Measurements from ENCODE around the gene KLK10. TPM values are rescaled to one million over a fixed set of nuclear protein-coding genes. Genes with fewer than 3 reads are reported as not detected.
A peak's percentile ranks its signal among the peaks of the same experiment; 100 is the strongest.

The KLK10 gene
- total RNA-seq, 4 donors from 2014 or later: 45.2 to 85.3 (median 53.9) TPM

DNA sequence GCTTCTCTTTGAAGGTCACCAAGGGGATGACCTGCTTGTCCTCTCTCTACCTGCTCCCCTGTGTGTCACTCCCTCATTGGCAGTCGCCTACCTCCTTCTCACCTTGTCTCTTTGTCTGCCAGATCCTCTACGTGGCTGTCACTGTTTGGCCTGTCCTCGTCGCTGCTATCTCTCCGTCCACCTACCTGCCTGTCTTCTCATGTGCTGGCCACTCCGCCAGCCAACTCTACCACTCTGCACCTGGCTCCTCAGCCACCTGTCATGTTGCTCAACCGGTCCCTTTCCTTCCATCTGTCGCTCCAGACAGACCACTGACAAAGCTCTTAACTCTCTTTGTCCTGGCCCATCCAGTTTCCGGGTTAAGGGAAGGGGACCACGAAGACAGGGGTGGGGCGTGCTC lies 15.2 kb upstream of the KLK10 start, which contains the start of gene KLK12:
Gene KLK12 (minus strand): TSS at position 299 of the 400 bp plus-strand sequence. CDS start 381 bp downstream, outside the sequence.
- WGBS: 56% methylated on average over 11 of the region's 11 CpGs
- H3K4me1 ChIP-seq: peaks cover 5% of the 10 kb centered on the region
- peaks cover 8% of the 10 kb centered on the region for H3K27me3 ChIP-seq
- no peak within 1 kb of the TSS for H3K4me3 ChIP-seq
- TF ChIP-seq POLR2AphosphoS5 (IDR thresholded peaks at IDR 0.05) (no peak), EP300 (IDR thresholded peaks at IDR 0.05) (no peak)
- DNase-seq (ENCODE audit: low spot score in 2 of 2): no peak
- H3K36me3 ChIP-seq: no peaks in the 10 kb centered on the region
- H3K9me3 ChIP-seq: no peaks in the 10 kb centered on the region
- no peak within 1 kb of the TSS for H3K27ac ChIP-seq

DNA sequence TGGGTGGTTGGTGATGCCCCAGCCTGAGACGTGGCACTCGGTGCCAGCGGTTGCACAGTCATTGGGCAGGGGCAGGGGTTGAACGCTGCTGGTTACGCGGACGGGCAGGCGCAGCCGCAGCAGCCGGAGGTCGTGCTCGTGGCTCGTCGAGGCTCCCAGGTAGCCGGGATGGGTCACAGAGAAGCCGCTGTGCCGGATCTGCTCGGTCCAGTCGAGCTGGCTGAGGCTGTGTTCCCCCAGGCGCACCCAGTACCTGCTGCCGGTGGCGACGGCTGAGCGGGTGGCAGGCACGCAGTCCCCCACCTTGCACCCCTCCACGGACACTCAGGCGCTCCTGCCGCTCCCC lies 12.3 kb upstream of the KLK10 start:
- Histone ChIP-seq H3K4me1 (peaks cover 3% of the 10 kb centered on the region), H3K4me3 (no peak overlapping the region), H3K27me3 (peaks cover 16% of the 10 kb centered on the region), H3K9me3 (no peaks in the 10 kb centered on the region), H3K27ac (no peak overlapping the region), H3K36me3 (no peaks in the 10 kb centered on the region)
- DNase-seq (ENCODE audit: low spot score in 2 of 2): peak in 1 of 2 donors; percentile 52
- TF ChIP-seq, protein P1, sequence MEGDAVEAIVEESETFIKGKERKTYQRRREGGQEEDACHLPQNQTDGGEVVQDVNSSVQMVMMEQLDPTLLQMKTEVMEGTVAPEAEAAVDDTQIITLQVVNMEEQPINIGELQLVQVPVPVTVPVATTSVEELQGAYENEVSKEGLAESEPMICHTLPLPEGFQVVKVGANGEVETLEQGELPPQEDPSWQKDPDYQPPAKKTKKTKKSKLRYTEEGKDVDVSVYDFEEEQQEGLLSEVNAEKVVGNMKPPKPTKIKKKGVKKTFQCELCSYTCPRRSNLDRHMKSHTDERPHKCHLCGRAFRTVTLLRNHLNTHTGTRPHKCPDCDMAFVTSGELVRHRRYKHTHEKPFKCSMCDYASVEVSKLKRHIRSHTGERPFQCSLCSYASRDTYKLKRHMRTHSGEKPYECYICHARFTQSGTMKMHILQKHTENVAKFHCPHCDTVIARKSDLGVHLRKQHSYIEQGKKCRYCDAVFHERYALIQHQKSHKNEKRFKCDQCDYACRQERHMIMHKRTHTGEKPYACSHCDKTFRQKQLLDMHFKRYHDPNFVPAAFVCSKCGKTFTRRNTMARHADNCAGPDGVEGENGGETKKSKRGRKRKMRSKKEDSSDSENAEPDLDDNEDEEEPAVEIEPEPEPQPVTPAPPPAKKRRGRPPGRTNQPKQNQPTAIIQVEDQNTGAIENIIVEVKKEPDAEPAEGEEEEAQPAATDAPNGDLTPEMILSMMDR (IDR thresholded peaks at IDR 0.05): no peak
- no peak for TF ChIP-seq POLR2A (IDR thresholded peaks at IDR 0.05)
- no peak for TF ChIP-seq EP300 (IDR thresholded peaks at IDR 0.05)
- 91% methylated on average over 12 of the region's 28 CpGs for WGBS

DNA sequence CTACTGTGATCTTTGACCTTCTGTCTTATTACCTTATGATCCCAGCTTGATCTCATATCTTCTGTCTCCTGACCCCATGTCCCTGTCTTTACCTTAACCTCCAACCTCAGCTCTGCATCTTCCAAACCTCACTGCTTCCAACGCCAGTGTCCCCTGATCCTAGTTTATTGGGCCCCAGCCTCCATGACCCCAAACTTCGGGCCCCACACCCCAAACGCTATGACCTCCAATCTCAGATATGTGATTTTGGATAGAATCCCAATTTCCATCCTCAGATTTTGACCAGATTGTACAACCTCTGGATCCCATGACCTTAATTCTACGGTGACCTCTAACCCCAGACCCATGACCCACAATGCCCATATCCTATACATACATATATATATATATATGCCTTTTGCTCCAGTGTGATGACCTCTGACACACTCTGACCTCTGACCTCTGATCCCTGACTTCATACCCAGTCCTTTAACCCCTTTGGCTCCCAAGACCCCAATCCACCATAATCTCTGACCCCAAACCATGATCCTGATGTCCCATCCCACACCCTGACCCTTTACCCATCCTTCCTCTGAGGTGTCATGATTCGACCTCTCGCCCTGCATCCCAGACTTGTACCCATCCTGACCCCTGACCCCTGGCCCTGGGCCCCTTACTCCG lies 11.8 kb upstream of the KLK10 start:
- H3K27me3 ChIP-seq: peaks cover 18% of the 10 kb centered on the region
- TF ChIP-seq POLR2AphosphoS5 (IDR thresholded peaks at IDR 0.05) (no peak), POLR2A (IDR thresholded peaks at IDR 0.05) (no peak), EP300 (IDR thresholded peaks at IDR 0.05) (no peak)
- TF ChIP-seq, protein P1 (IDR thresholded peaks at IDR 0.05): no peak
- peak in 1 of 2 donors; percentile 18 for DNase-seq (ENCODE audit: low spot score in 2 of 2)
- no peak overlapping the region for H3K27ac ChIP-seq
- H3K4me1 ChIP-seq: peaks cover 3% of the 10 kb centered on the region
- no peaks in the 10 kb centered on the region for H3K9me3 ChIP-seq
- no peaks in the 10 kb centered on the region for H3K36me3 ChIP-seq
- no peak overlapping the region for H3K4me3 ChIP-seq
- 81% methylated on average over 7 of the region's 7 CpGs for WGBS

DNA sequence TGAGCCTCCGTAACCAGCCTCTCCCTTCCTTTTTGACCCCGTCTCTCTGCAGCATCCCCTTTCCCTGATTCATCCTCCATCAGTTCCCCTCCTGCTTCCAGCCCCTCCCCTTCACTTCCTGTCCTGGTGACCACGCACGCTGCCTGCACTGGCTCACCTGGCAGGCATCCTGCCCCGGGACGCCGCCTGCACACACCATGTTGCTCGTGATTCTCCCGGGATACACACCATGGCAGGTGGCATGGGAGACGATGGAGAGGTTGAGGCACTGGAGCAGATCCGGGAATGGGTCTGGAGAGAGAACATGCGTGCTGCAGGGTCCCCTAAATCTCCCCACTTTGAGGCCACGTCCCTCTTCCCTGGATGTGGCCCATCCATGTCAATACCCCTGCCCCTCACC lies 11.1 kb upstream of the KLK10 start:
- peak in 1 of 2 donors; percentile 46 for DNase-seq (ENCODE audit: low spot score in 2 of 2)
- H3K36me3 ChIP-seq: no peaks in the 10 kb centered on the region
- H3K27me3 ChIP-seq: peaks cover 23% of the 10 kb centered on the region
- 82% methylated on average over 13 of the region's 13 CpGs for WGBS
- peaks cover 3% of the 10 kb centered on the region for H3K4me1 ChIP-seq
- TF ChIP-seq, protein P1 (IDR thresholded peaks at IDR 0.05): no peak
- TF ChIP-seq EP300 (IDR thresholded peaks at IDR 0.05) (no peak), POLR2A (IDR thresholded peaks at IDR 0.05) (no peak), POLR2AphosphoS5 (IDR thresholded peaks at IDR 0.05) (no peak)
- no peaks in the 10 kb centered on the region for H3K9me3 ChIP-seq
- no peak overlapping the region for H3K4me3 ChIP-seq
- H3K27ac ChIP-seq: no peak overlapping the region

DNA sequence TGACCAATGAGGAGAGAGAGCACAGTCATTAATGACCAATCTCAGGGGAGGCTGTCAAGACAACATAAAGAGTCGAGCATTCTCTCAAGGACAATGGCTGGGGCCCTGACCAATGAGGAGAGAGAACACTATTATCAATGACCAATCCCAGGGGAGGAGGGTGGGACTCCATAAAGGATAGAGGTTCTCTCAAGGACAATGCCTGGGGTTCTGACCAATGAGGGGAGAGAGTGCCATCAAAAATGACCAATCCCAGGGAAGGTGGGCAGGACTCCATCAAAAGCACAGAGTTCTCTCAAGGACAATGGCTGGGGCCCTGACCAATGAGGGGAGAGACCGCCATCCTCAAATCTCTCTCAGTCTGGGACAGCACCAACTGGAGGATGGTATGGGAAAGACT lies 10.2 kb upstream of the KLK10 start:
- peaks cover 26% of the 10 kb centered on the region for H3K27me3 ChIP-seq
- H3K36me3 ChIP-seq: no peaks in the 10 kb centered on the region
- peaks cover 3% of the 10 kb centered on the region for H3K4me1 ChIP-seq
- 82% methylated on average over 2 of the region's 2 CpGs for WGBS
- no peak overlapping the region for H3K4me3 ChIP-seq
- TF ChIP-seq, protein P1 (IDR thresholded peaks at IDR 0.05): no peak
- no peak for TF ChIP-seq EP300 (IDR thresholded peaks at IDR 0.05)
- no peak for TF ChIP-seq POLR2AphosphoS5 (IDR thresholded peaks at IDR 0.05)
- no peak for TF ChIP-seq POLR2A (IDR thresholded peaks at IDR 0.05)
- peak in 1 of 2 donors; percentile 10 for DNase-seq (ENCODE audit: low spot score in 2 of 2)
- no peaks in the 10 kb centered on the region for H3K9me3 ChIP-seq
- no peak overlapping the region for H3K27ac ChIP-seq
